K562 (cell line): ENCODE data around the gene NR1H2. TPM values are rescaled to one million over a fixed set of nuclear protein-coding genes. Genes with fewer than 3 reads are reported as not detected.

Experiments used
- CHD7 ChIP-seq: fragments of 200-600 bp; sonication (generic); IDR thresholded peaks from one replicate; pipeline ENCODE4 v1.6.1; 2012; ENCODE audit warnings: mild to moderate bottlenecking, low read depth, low read length, inconsistent platforms
- JUND ChIP-seq, 2 experiments: IDR thresholded peaks; 2 replicates in 1 of 2; 3 replicates in 1 of 2; pipeline ENCODE4 v1.6.1; 2011; ENCODE audit warnings: borderline replicate concordance in 2 of 2, low read depth in 2 of 2, low read length in 2 of 2, improper control_type of control experiment in 1 of 2, missing biosample characterization in 1 of 2, missing genetic modification characterization in 1 of 2, missing genetic modification reagents in 1 of 2
- MLLT1 ChIP-seq, 2 experiments: fragments of 450-650 bp; IDR thresholded peaks; 2 replicates each; pipeline ENCODE4 v1.6.1; 2016
- NCOR1 ChIP-seq: fragments of 450-650 bp; IDR thresholded peaks from 2 replicates; pipeline ENCODE4 v1.6.1; 2016; ENCODE audit warnings: mild to moderate bottlenecking, moderate library complexity
- NFE2 ChIP-seq: IDR thresholded peaks from 2 replicates; pipeline ENCODE4 v1.6.1; 2014; ENCODE audit warnings: antibody characterized with exemption, low read depth
- POLR2G ChIP-seq: fragments of 200-400 bp; formaldehyde crosslinking; IDR thresholded peaks from 2 replicates; pipeline ENCODE4 v1.6.1; 2017; ENCODE audit warnings: low read depth, mild to moderate bottlenecking, antibody characterized with exemption, low read length, moderate library complexity
- polyA plus RNA-seq, 8 experiments: library from polyadenylated mRNA; depleted of rRNA in 4 of 8; stranded (reverse) in 5 of 8; unstranded in 3 of 8; fragments of >200 nt; fragmentation: Nextera tagmentation in 2 of 8; fragmentation: Illumina TruSeq in 1 of 8; extraction: Ambion mirVana in 2 of 8; extraction: Trizol in 1 of 8; gene quantifications; 2 replicates each; pipeline versions ENCODE4 v1.2.1 to v1.2.3, GENCODE V29; 2011 to 2014; ENCODE audit warnings: inconsistent platforms in 1 of 8, missing spikeins in 1 of 8
- total RNA-seq, 7 experiments: library from RNA; depleted of rRNA in 6 of 7; stranded (reverse); fragments of >200 nt in 6 of 7; fragmentation: Illumina TruSeq in 2 of 7; extraction: Trizol in 2 of 7; gene quantifications; 2 replicates each; pipeline versions ENCODE4 v1.2.1 to v1.2.3, GENCODE V29; 2011 to 2021; ENCODE audit warnings: low replicate concordance in 1 of 7
- TF ChIP-seq, protein P1 (sequence below): fragments of 450-650 bp; IDR thresholded peaks from 2 replicates; pipeline ENCODE4 v1.6.1; 2018; ENCODE audit not compliant: partially characterized antibody

Gene NR1H2
- total and polyA plus RNA-seq, 9 of the 15 experiments (the other 6 are each of a cell fraction or from before 2014, with no cell fraction given), result 0.11 to 73.8 (median 24.0) TPM

GRCh38 chr19:50333737-50334617, 42.3 kb upstream of the NR1H2 start (continued):
- TF ChIP-seq MLLT1 (IDR thresholded peaks at IDR 0.05), result peak; percentile 30 to 51; a peak in 2 of 4 replicates
- TF ChIP-seq CHD7, result no peak
- TF ChIP-seq, protein P1, sequence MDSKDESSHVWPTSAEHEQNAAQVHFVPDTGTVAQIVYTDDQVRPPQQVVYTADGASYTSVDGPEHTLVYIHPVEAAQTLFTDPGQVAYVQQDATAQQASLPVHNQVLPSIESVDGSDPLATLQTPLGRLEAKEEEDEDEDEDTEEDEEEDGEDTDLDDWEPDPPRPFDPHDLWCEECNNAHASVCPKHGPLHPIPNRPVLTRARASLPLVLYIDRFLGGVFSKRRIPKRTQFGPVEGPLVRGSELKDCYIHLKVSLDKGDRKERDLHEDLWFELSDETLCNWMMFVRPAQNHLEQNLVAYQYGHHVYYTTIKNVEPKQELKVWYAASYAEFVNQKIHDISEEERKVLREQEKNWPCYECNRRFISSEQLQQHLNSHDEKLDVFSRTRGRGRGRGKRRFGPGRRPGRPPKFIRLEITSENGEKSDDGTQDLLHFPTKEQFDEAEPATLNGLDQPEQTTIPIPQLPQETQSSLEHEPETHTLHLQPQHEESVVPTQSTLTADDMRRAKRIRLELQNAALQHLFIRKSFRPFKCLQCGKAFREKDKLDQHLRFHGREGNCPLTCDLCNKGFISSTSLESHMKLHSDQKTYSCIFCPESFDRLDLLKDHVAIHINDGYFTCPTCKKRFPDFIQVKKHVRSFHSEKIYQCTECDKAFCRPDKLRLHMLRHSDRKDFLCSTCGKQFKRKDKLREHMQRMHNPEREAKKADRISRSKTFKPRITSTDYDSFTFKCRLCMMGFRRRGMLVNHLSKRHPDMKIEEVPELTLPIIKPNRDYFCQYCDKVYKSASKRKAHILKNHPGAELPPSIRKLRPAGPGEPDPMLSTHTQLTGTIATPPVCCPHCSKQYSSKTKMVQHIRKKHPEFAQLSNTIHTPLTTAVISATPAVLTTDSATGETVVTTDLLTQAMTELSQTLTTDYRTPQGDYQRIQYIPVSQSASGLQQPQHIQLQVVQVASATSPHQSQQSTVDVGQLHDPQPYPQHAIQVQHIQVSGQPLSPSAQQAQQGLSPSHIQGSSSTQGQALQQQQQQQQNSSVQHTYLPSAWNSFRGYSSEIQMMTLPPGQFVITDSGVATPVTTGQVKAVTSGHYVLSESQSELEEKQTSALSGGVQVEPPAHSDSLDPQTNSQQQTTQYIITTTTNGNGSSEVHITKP, result no peak
- TF ChIP-seq NCOR1, result no peak
- no peak for TF ChIP-seq NFE2
- TF ChIP-seq JUND (IDR thresholded peaks at IDR 0.05; ENCODE audit: borderline replicate concordance, low read depth, low read length), result peak; percentile 88
- peak; percentile 92 for TF ChIP-seq JUND (tag; IDR thresholded peaks at IDR 0.05; ENCODE audit: borderline replicate concordance, low read depth, low read length)
- TF ChIP-seq POLR2G, result peak; percentile 96
